K562 (cell line): ENCODE data around the gene USP20. TPM values are rescaled to one million over a fixed set of nuclear protein-coding genes. Genes with fewer than 3 reads are reported as not detected.

Source experiments
- FOSL1 ChIP-seq: fragments of 200-800 bp; sonication (Bioruptor generic); conservative IDR thresholded peaks from 2 replicates; pipeline ENCODE4 v1.6.1; 2016; ENCODE audit warnings: missing genetic modification characterization, missing compliant biosample characterization
- IRF2 ChIP-seq: sonication (generic); formaldehyde crosslinking; IDR thresholded peaks from 2 replicates; pipeline ENCODE4 v1.8.1; 2022; ENCODE audit warnings: mild to moderate bottlenecking, missing genetic modification reagents
- JUN ChIP-seq, 2 experiments: sonication (generic) in 1 of 2; formaldehyde crosslinking in 1 of 2; IDR thresholded peaks; 2 replicates each; pipeline versions ENCODE4 v1.6.1 to v1.8.0; 2012 to 2022; ENCODE audit warnings: borderline replicate concordance in 2 of 2, mild to moderate bottlenecking in 2 of 2, improper control_type of control experiment in 1 of 2, low read depth in 1 of 2, low read length in 1 of 2, missing genetic modification reagents in 1 of 2
- MECOM ChIP-seq: fragments of 250-450 bp; sonication (Bioruptor Pico); IDR thresholded peaks from 2 replicates; pipeline ENCODE4 v1.8.0; 2022; ENCODE audit warnings: inconsistent platforms
- RBFOX2 ChIP-seq: fragments of 200-400 bp; formaldehyde crosslinking; IDR thresholded peaks from 2 replicates; pipeline ENCODE4 v1.6.1; 2017; ENCODE audit warnings: low read depth, mild to moderate bottlenecking, low read length, moderate library complexity
- SMAD4 ChIP-seq: fragments of 250-450 bp; sonication (Bioruptor Pico); conservative IDR thresholded peaks from 2 replicates; pipeline ENCODE4 v1.8.0; 2021; ENCODE audit warnings: inconsistent platforms, mild to moderate bottlenecking, moderate library complexity
- SMARCA5 ChIP-seq: fragments of 450-650 bp; IDR thresholded peaks from 2 replicates; pipeline ENCODE4 v1.6.1; 2016
- ZBTB34 ChIP-seq: fragments of 250-450 bp; sonication (Bioruptor Pico); IDR thresholded peaks from 2 replicates; pipeline ENCODE4 v1.8.0; 2021; ENCODE audit warnings: mild to moderate bottlenecking, moderate library complexity
- ZNF133 ChIP-seq: fragments of 250-450 bp; sonication (Bioruptor Pico); IDR thresholded peaks from 2 replicates; pipeline ENCODE4 v1.4.0; 2020; ENCODE audit warnings: mild to moderate bottlenecking
- ZNF140 ChIP-seq: fragments of 250-450 bp; sonication (Bioruptor Pico); IDR thresholded peaks from 2 replicates; pipeline ENCODE4 v1.8.0; 2021; ENCODE audit warnings: moderate library complexity, mild to moderate bottlenecking, inconsistent platforms
- polyA plus RNA-seq, 8 experiments: library from polyadenylated mRNA; depleted of rRNA in 4 of 8; stranded (reverse) in 5 of 8; unstranded in 3 of 8; fragments of >200 nt; fragmentation: Nextera tagmentation in 2 of 8; fragmentation: Illumina TruSeq in 1 of 8; extraction: Ambion mirVana in 2 of 8; extraction: Trizol in 1 of 8; gene quantifications; 2 replicates each; pipeline versions ENCODE4 v1.2.1 to v1.2.3, GENCODE V29; 2011 to 2014; ENCODE audit warnings: inconsistent platforms in 1 of 8, missing spikeins in 1 of 8
- total RNA-seq, 7 experiments: library from RNA; depleted of rRNA in 6 of 7; stranded (reverse); fragments of >200 nt in 6 of 7; fragmentation: Illumina TruSeq in 2 of 7; extraction: Trizol in 2 of 7; gene quantifications; 2 replicates each; pipeline versions ENCODE4 v1.2.1 to v1.2.3, GENCODE V29; 2011 to 2021; ENCODE audit warnings: low replicate concordance in 1 of 7
- TF ChIP-seq, protein P1 (sequence below): fragments of 250-450 bp; sonication (Bioruptor Pico); IDR thresholded peaks from 2 replicates; pipeline ENCODE4 v1.9.0; 2021; ENCODE audit warnings: mild to moderate bottlenecking, inconsistent platforms
- TF ChIP-seq, protein P2 (sequence below): sonication (generic); formaldehyde crosslinking; IDR thresholded peaks from 2 replicates; pipeline ENCODE4 v1.8.1; 2023; ENCODE audit warnings: missing genetic modification reagents, mild to moderate bottlenecking, borderline replicate concordance
- TF ChIP-seq, protein P3 (sequence below): sonication (generic); formaldehyde crosslinking; IDR thresholded peaks from 2 replicates; pipeline ENCODE4 v1.9.0; 2022; ENCODE audit warnings: mild to moderate bottlenecking, missing genetic modification reagents
- TF ChIP-seq, protein P4 (sequence below): sonication (generic); formaldehyde crosslinking; IDR thresholded peaks from 2 replicates; pipeline ENCODE4 v1.9.0; 2022; ENCODE audit warnings: mild to moderate bottlenecking, missing genetic modification reagents

USP20 gene
- total and polyA plus RNA-seq, 9 of the 15 experiments (the other 6 are each of a cell fraction or from before 2014, with no cell fraction given): 1.9 to 136 (median 49.1) TPM

GRCh38 chr9:129860653-129861446 is 25.6 kb downstream of the USP20 start (continued):
- TF ChIP-seq IRF2 (CRISPR knock-in tag) (no peak), ZBTB34 (CRISPR knock-in tag) (no peak), RBFOX2 (0 out of 2 replicates have a peak, but pooled peaks have one; percentile 15), ZNF133 (CRISPR knock-in tag) (no peak), SMAD4 (CRISPR knock-in tag) (peak; percentile 44; the same call in 1 of the 2 replicates), ZNF140 (CRISPR knock-in tag) (no peak), FOSL1 (tag) (peak; percentile 66), SMARCA5 (no peak), MECOM (CRISPR knock-in tag) (0 out of 2 replicates have a peak, but pooled peaks have one; percentile 27), JUN (IDR thresholded peaks at IDR 0.05; ENCODE audit: borderline replicate concordance, low read depth, low read length) (no peak), JUN (CRISPR knock-in tag; IDR thresholded peaks at IDR 0.05; ENCODE audit: borderline replicate concordance) (0 out of 2 replicates have a peak, but pooled peaks have one; percentile 45)
- TF ChIP-seq, protein P1, sequence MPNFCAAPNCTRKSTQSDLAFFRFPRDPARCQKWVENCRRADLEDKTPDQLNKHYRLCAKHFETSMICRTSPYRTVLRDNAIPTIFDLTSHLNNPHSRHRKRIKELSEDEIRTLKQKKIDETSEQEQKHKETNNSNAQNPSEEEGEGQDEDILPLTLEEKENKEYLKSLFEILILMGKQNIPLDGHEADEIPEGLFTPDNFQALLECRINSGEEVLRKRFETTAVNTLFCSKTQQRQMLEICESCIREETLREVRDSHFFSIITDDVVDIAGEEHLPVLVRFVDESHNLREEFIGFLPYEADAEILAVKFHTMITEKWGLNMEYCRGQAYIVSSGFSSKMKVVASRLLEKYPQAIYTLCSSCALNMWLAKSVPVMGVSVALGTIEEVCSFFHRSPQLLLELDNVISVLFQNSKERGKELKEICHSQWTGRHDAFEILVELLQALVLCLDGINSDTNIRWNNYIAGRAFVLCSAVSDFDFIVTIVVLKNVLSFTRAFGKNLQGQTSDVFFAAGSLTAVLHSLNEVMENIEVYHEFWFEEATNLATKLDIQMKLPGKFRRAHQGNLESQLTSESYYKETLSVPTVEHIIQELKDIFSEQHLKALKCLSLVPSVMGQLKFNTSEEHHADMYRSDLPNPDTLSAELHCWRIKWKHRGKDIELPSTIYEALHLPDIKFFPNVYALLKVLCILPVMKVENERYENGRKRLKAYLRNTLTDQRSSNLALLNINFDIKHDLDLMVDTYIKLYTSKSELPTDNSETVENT (CRISPR knock-in tag): 0 out of 2 replicates have a peak, but pooled peaks have one; percentile 44
- TF ChIP-seq, protein P2, sequence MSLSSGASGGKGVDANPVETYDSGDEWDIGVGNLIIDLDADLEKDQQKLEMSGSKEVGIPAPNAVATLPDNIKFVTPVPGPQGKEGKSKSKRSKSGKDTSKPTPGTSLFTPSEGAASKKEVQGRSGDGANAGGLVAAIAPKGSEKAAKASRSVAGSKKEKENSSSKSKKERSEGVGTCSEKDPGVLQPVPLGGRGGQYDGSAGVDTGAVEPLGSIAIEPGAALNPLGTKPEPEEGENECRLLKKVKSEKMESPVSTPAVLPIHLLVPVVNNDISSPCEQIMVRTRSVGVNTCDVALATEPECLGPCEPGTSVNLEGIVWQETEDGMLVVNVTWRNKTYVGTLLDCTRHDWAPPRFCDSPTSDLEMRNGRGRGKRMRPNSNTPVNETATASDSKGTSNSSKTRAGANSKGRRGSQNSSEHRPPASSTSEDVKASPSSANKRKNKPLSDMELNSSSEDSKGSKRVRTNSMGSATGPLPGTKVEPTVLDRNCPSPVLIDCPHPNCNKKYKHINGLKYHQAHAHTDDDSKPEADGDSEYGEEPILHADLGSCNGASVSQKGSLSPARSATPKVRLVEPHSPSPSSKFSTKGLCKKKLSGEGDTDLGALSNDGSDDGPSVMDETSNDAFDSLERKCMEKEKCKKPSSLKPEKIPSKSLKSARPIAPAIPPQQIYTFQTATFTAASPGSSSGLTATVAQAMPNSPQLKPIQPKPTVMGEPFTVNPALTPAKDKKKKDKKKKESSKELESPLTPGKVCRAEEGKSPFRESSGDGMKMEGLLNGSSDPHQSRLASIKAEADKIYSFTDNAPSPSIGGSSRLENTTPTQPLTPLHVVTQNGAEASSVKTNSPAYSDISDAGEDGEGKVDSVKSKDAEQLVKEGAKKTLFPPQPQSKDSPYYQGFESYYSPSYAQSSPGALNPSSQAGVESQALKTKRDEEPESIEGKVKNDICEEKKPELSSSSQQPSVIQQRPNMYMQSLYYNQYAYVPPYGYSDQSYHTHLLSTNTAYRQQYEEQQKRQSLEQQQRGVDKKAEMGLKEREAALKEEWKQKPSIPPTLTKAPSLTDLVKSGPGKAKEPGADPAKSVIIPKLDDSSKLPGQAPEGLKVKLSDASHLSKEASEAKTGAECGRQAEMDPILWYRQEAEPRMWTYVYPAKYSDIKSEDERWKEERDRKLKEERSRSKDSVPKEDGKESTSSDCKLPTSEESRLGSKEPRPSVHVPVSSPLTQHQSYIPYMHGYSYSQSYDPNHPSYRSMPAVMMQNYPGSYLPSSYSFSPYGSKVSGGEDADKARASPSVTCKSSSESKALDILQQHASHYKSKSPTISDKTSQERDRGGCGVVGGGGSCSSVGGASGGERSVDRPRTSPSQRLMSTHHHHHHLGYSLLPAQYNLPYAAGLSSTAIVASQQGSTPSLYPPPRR (CRISPR knock-in tag): no peak
- TF ChIP-seq, protein P3, sequence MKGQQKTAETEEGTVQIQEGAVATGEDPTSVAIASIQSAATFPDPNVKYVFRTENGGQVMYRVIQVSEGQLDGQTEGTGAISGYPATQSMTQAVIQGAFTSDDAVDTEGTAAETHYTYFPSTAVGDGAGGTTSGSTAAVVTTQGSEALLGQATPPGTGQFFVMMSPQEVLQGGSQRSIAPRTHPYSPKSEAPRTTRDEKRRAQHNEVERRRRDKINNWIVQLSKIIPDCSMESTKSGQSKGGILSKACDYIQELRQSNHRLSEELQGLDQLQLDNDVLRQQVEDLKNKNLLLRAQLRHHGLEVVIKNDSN (CRISPR knock-in tag): peak; percentile 41; the same call in 1 of the 2 replicates
- TF ChIP-seq, protein P4, sequence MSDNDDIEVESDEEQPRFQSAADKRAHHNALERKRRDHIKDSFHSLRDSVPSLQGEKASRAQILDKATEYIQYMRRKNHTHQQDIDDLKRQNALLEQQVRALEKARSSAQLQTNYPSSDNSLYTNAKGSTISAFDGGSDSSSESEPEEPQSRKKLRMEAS: peak; percentile 42; the same call in 1 of the 2 replicates
